ENCODE data around the gene UNC79.

DNA sequence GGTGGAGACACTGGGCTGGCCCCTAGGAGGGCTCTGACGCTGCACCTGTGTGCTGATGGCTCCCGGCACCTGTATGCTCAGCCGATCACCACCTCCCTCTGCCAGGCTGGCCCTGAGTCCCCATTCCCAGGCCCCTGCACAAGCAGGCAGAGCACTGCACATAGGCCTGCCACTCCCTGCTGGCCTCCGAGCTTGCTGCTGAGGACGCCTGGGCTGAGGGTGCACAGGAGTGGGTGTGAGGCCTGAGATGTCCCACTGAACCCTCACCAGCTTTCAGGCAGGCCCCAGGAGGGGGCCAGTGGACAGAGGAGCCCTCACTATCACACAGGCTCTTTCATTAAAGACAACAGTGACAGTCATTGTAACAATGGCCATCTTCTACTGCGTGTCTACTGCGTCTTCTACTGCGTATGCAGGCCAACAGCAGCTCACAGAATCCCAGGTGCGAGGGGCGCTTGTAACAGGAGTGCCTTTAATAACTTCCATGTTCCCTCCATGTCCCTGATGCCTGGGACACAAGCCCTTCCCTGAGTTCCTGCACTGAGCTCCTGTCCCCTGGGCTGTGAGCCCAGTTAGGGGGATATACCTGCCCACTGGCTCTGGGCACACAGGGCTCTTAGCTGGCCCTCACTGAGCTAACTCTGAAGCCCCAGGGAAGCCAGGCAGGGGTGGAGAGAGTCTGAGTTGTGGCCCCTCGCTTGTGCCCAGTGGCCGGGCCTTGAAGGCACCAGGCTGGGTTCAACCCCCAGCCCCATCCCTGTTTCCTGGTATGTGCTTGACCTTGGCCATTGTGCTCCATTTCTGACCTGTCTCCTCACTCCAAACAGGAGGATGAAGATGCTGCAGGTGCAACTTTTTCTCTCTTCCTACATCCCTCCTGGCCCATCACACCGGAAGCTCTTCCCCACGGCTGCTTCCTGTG is 286.3 kb downstream of the UNC79 start:
- TF ChIP-seq, protein P1, sequence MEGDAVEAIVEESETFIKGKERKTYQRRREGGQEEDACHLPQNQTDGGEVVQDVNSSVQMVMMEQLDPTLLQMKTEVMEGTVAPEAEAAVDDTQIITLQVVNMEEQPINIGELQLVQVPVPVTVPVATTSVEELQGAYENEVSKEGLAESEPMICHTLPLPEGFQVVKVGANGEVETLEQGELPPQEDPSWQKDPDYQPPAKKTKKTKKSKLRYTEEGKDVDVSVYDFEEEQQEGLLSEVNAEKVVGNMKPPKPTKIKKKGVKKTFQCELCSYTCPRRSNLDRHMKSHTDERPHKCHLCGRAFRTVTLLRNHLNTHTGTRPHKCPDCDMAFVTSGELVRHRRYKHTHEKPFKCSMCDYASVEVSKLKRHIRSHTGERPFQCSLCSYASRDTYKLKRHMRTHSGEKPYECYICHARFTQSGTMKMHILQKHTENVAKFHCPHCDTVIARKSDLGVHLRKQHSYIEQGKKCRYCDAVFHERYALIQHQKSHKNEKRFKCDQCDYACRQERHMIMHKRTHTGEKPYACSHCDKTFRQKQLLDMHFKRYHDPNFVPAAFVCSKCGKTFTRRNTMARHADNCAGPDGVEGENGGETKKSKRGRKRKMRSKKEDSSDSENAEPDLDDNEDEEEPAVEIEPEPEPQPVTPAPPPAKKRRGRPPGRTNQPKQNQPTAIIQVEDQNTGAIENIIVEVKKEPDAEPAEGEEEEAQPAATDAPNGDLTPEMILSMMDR (IDR thresholded peaks at IDR 0.05 in 2 of 3, conservative IDR thresholded peaks at IDR 0.05 in 1 of 3; ENCODE audit: control insufficient read depth in 2 of 3, extremely low read depth in 1 of 3, insufficient read depth in 1 of 3, low read depth in 3 of 3, low read length in 3 of 3), result no peak
- TF ChIP-seq FOXM1 (IDR thresholded peaks at IDR 0.05; ENCODE audit: low read depth, low read length) (no peak), JUNB (IDR thresholded peaks at IDR 0.05) (no peak), IRF4 (IDR thresholded peaks at IDR 0.05; ENCODE audit: low read depth, low read length) (no peak), SUZ12 (IDR thresholded peaks at IDR 0.05; ENCODE audit: unreplicated experiment) (no peak), RAD51 (IDR thresholded peaks at IDR 0.05) (no peak), NFIC (IDR thresholded peaks at IDR 0.05; ENCODE audit: low read depth, low read length) (no peak), NFXL1 (IDR thresholded peaks at IDR 0.05; ENCODE audit: borderline replicate concordance) (no peak), TAF1 (IDR thresholded peaks at IDR 0.05; ENCODE audit: borderline replicate concordance, low read depth, low read length) (no peak)
- TF ChIP-seq, protein P2, sequence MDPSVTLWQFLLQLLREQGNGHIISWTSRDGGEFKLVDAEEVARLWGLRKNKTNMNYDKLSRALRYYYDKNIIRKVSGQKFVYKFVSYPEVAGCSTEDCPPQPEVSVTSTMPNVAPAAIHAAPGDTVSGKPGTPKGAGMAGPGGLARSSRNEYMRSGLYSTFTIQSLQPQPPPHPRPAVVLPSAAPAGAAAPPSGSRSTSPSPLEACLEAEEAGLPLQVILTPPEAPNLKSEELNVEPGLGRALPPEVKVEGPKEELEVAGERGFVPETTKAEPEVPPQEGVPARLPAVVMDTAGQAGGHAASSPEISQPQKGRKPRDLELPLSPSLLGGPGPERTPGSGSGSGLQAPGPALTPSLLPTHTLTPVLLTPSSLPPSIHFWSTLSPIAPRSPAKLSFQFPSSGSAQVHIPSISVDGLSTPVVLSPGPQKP (IDR thresholded peaks at IDR 0.05; ENCODE audit: low read depth, low read length), result no peak
